K562 (cell line): ENCODE results near the gene RBM17. TPM values are rescaled to one million over a fixed set of nuclear protein-coding genes. Genes with fewer than 3 reads are reported as not detected.

Source experiments
- ATAC-seq: fragments of 200-7000 bp; cut with Tn5 transposase; 3 replicates; pipeline ENCODE4 v1.9.1; 2020; ENCODE audit warnings: moderate library complexity
- BruUV-seq: library from RNA; stranded (reverse); fragments of 400-500 nt; replicated peaks from 2 replicates; lab custom pipeline; 2021; lab: Mats Ljungman, UMichigan
- CTCF ChIA-PET: fragments of 300-600 bp; formaldehyde crosslinking; extraction: SDS; loops from one replicate; lab custom pipeline; 2021; ENCODE audit warnings: low intra/inter-chr PET ratio; lab: Yijun Ruan, JAX
- POLR2A ChIA-PET: fragments of 300-600, 350-650 bp; sonication (Branson Sonifier 250); formaldehyde crosslinking; extraction: SDS; loops from one replicate; lab custom pipeline; 2021; ENCODE audit warnings: antibody characterized with exemption, inconsistent platforms; lab: Yijun Ruan, JAX
- DNase-seq, 4 experiments: peaks; one replicate each; pipeline versions ENCODE4 v3.0.0 to v3.0.0-alpha.2; 2011 to 2018; ENCODE audit warnings: low spot score in 3 of 4, mixed read lengths in 3 of 4; ENCODE audit errors: extremely low read depth in 1 of 4
- FAIRE-seq: peaks from 2 replicates; lab custom pipeline; 2011; peaks lifted over from hg19 to GRCh38; lab: Jason Lieb, UNC
- H2AFZ ChIP-seq: 2 replicates; pipeline ENCODE4 v1.6.0; 2011; ENCODE audit warnings: low read depth, low read length, control low read depth, inconsistent platforms
- H3K27ac ChIP-seq: fragments of 200-600 bp; 3 replicates; pipeline ENCODE4 v1.8.0; 2011; ENCODE audit warnings: low read depth, mild to moderate bottlenecking, control low read depth, inconsistent platforms, low read length, moderate library complexity, mixed read lengths; ENCODE audit errors: extremely low read depth
- H3K27me3 ChIP-seq, 2 experiments: fragments of 300-600 bp in 1 of 2; 2 replicates in 1 of 2; 3 replicates in 1 of 2; pipeline versions ENCODE4 v1.6.0 to v1.8.0; 2011; ENCODE audit warnings: inconsistent platforms in 2 of 2, low read length in 2 of 2, mild to moderate bottlenecking in 1 of 2, mixed read lengths in 1 of 2, moderate library complexity in 1 of 2; ENCODE audit not compliant: control insufficient read depth in 2 of 2, insufficient read depth in 2 of 2
- H3K36me3 ChIP-seq: fragments of 300-600 bp; 3 replicates; pipeline ENCODE4 v1.8.0; 2011; ENCODE audit warnings: mild to moderate bottlenecking, low read length, inconsistent platforms; ENCODE audit not compliant: control insufficient read depth, insufficient read depth
- H3K4me1 ChIP-seq, 2 experiments: fragments of 200-600 bp in 1 of 2; replicated peaks in 1 of 2; 2 replicates in 1 of 2; 3 replicates in 1 of 2; pipeline versions ENCODE4 v1.5.1 to v1.8.0; 2011; ENCODE audit warnings: inconsistent platforms in 2 of 2, low read length in 2 of 2, mild to moderate bottlenecking in 1 of 2, mixed read lengths in 1 of 2, moderate library complexity in 1 of 2; ENCODE audit not compliant: control insufficient read depth in 2 of 2, insufficient read depth in 2 of 2
- H3K4me2 ChIP-seq: 2 replicates; pipeline ENCODE4 v1.6.1; 2011; ENCODE audit warnings: low read length, control low read depth, inconsistent platforms, mixed read lengths; ENCODE audit not compliant: insufficient read depth
- H3K4me3 ChIP-seq: fragments of 200-600 bp; sonication (generic), shearing (Covaris generic); 2 replicates; pipeline ENCODE4 v1.5.1; 2016; ENCODE audit warnings: control low read depth, inconsistent platforms
- H3K79me2 ChIP-seq: fragments of 200-600 bp; 3 replicates; pipeline ENCODE4 v1.8.0; 2011; ENCODE audit warnings: low read length, inconsistent platforms; ENCODE audit not compliant: control insufficient read depth, insufficient read depth
- H3K9ac ChIP-seq, 2 experiments: 2 replicates each; pipeline versions ENCODE4 v1.6.0 to v1.6.1; 2011; ENCODE audit warnings: low read depth in 2 of 2, low read length in 2 of 2, control low read depth in 1 of 2, inconsistent platforms in 1 of 2, mild to moderate bottlenecking in 1 of 2, mixed read lengths in 1 of 2; ENCODE audit not compliant: insufficient read depth in 1 of 2
- H3K9me1 ChIP-seq: one replicate; pipeline ENCODE4 v1.6.0; 2011; ENCODE audit warnings: inconsistent platforms, mild to moderate bottlenecking, low read length, moderate library complexity; ENCODE audit not compliant: control insufficient read depth, insufficient read depth
- H3K9me3 ChIP-seq: replicated peaks from 2 replicates; pipeline ENCODE4 v1.5.1; 2011; ENCODE audit warnings: low read depth, low read length, inconsistent platforms; ENCODE audit not compliant: control insufficient read depth, insufficient read depth
- H4K20me1 ChIP-seq: replicated peaks from 2 replicates; pipeline ENCODE4 v1.6.1; 2011; ENCODE audit warnings: low read length, inconsistent platforms, mixed read lengths; ENCODE audit not compliant: control insufficient read depth, insufficient read depth
- ARNT ChIP-seq, 2 experiments: fragments of 450-650 bp; IDR thresholded peaks; 2 replicates each; pipeline ENCODE4 v1.6.1; 2016; ENCODE audit warnings: mild to moderate bottlenecking in 1 of 2
- CBFA2T2 ChIP-seq: fragments of 450-650 bp; conservative IDR thresholded peaks from 2 replicates; pipeline ENCODE4 v1.6.1; 2017; ENCODE audit warnings: mild to moderate bottlenecking
- CREB1 ChIP-seq, 2 experiments: sonication (generic) in 1 of 2; formaldehyde crosslinking in 1 of 2; IDR thresholded peaks; 2 replicates each; pipeline versions ENCODE4 v1.6.1 to v1.8.0; 2012 to 2022; ENCODE audit warnings: inconsistent platforms in 1 of 2, mild to moderate bottlenecking in 1 of 2, missing genetic modification reagents in 1 of 2, moderate library complexity in 1 of 2
- PRMT5 ChIP-seq: sonication (generic); formaldehyde crosslinking; IDR thresholded peaks from 2 replicates; pipeline ENCODE4 v1.5.0; 2020; ENCODE audit warnings: missing genetic modification reagents
- PRPF4 ChIP-seq: fragments of 200-400 bp; formaldehyde crosslinking; IDR thresholded peaks from one replicate; pipeline ENCODE4 v1.6.1; 2017; ENCODE audit warnings: low read length, low read depth, mild to moderate bottlenecking; ENCODE audit not compliant: insufficient read depth, poor library complexity, severe bottlenecking
- SIRT6 ChIP-seq: IDR thresholded peaks from one replicate; pipeline ENCODE4 v1.6.1; 2012; ENCODE audit warnings: low read depth, mild to moderate bottlenecking, control low read depth, inconsistent platforms, low read length, moderate library complexity
- ZNF583 ChIP-seq: fragments of 250-450 bp; sonication (Bioruptor Pico); IDR thresholded peaks from 2 replicates; pipeline ENCODE4 v1.4.0; 2020
- ZNF830 ChIP-seq: fragments of 250-450 bp; sonication (Bioruptor Pico); IDR thresholded peaks from 2 replicates; pipeline ENCODE4 v1.5.0; 2021; ENCODE audit warnings: mild to moderate bottlenecking
- WGBS: fragments of 100-300 bp; shearing (Covaris generic); methylation state at CpG from one replicate; pipeline ENCODE4 v1.1.6; 2016; ENCODE audit warnings: low coverage, mixed read lengths; ENCODE audit not compliant: insufficient coverage; ENCODE audit errors: missing lambda C conversion rate; 5-methylcytosine and 5-hydroxymethylcytosine counted together
- in situ Hi-C: fragments of 300-500 bp; cut with MboI; formaldehyde crosslinking; loops from 4 replicates; pipeline ENCODE4 v1.15.0; 2018; ENCODE audit warnings: inconsistent platforms, mixed read lengths
- intact Hi-C: fragments of 100-400 bp; cut with micrococcal nuclease; formaldehyde crosslinking; loops from 2 replicates; pipeline ENCODE4 v1.14.2; 2022
- polyA plus RNA-seq, 8 experiments: library from polyadenylated mRNA; depleted of rRNA in 4 of 8; stranded (reverse) in 5 of 8; unstranded in 3 of 8; fragments of >200 nt; fragmentation: Nextera tagmentation in 2 of 8; fragmentation: Illumina TruSeq in 1 of 8; extraction: Ambion mirVana in 2 of 8; extraction: Trizol in 1 of 8; gene quantifications; 2 replicates each; pipeline versions ENCODE4 v1.2.1 to v1.2.3, GENCODE V29; 2011 to 2014; ENCODE audit warnings: inconsistent platforms in 1 of 8, missing spikeins in 1 of 8
- total RNA-seq, 7 experiments: library from RNA; depleted of rRNA in 6 of 7; stranded (reverse); fragments of >200 nt in 6 of 7; fragmentation: Illumina TruSeq in 2 of 7; extraction: Trizol in 2 of 7; gene quantifications; 2 replicates each; pipeline versions ENCODE4 v1.2.1 to v1.2.3, GENCODE V29; 2011 to 2021; ENCODE audit warnings: low replicate concordance in 1 of 7

The RBM17 gene
- total and polyA plus RNA-seq, 9 of the 15 experiments (the other 6 are each of a cell fraction or from before 2014, with no cell fraction given), result 23.6 to 217 (median 124) TPM

DNA sequence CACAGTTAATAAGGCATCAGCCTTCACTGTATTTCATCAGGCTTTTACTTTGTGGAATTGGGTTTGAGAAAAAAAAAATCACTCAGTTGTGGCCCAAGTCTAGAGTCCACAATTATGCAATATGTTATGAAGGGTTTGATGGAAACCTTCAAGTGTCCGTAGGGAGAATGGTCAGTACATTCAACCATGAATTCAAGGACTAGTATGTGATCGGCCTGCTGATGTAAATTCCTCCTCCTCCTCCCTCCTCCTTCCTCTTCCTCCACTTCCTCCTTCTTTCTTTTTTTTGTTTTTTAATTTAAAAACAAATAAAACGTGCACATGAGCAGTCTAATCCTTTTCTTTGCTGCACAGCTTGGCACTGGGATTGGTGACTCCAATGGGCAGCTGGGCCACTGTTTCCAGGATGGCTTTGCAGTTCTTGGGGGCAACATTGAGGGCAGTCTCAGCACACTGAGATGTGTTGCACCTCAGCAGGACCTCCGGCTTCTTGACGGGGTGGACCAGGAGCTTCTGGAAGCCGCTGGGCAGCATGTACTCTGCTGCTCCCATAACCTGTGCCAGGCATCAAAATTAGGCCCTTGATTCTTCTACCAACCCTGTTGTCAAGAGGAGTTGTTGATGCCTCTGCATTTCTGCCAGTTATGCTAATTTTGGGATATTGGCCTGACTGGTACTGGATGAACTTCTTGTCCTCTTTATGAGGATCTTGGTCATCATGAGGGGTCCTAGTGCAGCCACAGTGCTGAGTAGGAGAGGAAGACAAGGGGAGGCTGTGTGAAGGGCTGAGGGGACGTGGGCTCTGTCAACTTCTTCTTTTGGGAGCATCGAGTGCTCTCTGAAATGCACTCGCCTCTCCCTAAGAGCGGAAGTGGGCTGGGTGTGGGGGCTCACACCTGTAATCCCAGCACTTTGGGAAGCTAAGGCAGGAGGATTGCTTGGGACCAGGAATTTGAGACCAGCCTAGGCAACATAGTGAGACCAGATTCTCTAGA lies 17.4 kb upstream of the RBM17 start:
- ChIA-PET POLR2A (interaction anchor here (0.7 kb wide), 1 partner anchor 9 kb away, joined by 3 read pairs; no protein-coding TSS in a partner anchor), CTCF (no interaction called here)
- H3K27me3 ChIP-seq, result peaks cover 45 to 50% of the 10 kb centered on the region in 2 experiments
- in situ Hi-C loops, result no loop called here
- H3K9me3 ChIP-seq, result no peaks in the 10 kb centered on the region
- no peaks in the 10 kb centered on the region for H3K9me1 ChIP-seq
- H2AFZ ChIP-seq, result no peak overlapping the region
- no peaks in the 10 kb centered on the region for H3K79me2 ChIP-seq
- no peak overlapping the region for H3K4me2 ChIP-seq
- intact Hi-C loops, result no loop called here
- 4% methylated on average over 9 of the region's 10 CpGs for WGBS
- BruUV-seq, result no TSS peak
- H3K9ac ChIP-seq, result no peak overlapping the region
- FAIRE-seq (no peak), DNase-seq (no peak), ATAC-seq (no peak)
- H4K20me1 ChIP-seq, result 0 out of 2 replicates have a peak, but pooled peaks cover 4% of the 10 kb centered on the region
- no peak overlapping the region for H3K4me3 ChIP-seq
- no peaks in the 10 kb centered on the region for H3K36me3 ChIP-seq
- TF ChIP-seq PRPF4, result no peak
- TF ChIP-seq ARNT (IDR thresholded peaks at IDR 0.05), result no peak
- TF ChIP-seq CBFA2T2, result no peak
- TF ChIP-seq SIRT6, result no peak
- no peak for TF ChIP-seq ZNF583
- no peak for TF ChIP-seq CREB1 (IDR thresholded peaks at IDR 0.05)
- TF ChIP-seq CREB1 (CRISPR knock-in tag; IDR thresholded peaks at IDR 0.05), result no peak
- TF ChIP-seq ZNF830 (CRISPR knock-in tag), result no peak
- no peak for TF ChIP-seq PRMT5
- H3K27ac ChIP-seq, result no peak overlapping the region; the same call in 2 of the 3 replicates
- H3K4me1 ChIP-seq, result 0 out of 5 replicates have a peak, but pooled peaks cover 0 to 4% of the 10 kb centered on the region in 2 experiments
